ENCODE data around the gene FCRL2. TPM values are rescaled to one million over a fixed set of nuclear protein-coding genes. Genes with fewer than 3 reads are reported as not detected.

The FCRL2 gene
- total RNA-seq, 2 experiments from 2014 or later = 0.11 to 0.20 TPM

DNA sequence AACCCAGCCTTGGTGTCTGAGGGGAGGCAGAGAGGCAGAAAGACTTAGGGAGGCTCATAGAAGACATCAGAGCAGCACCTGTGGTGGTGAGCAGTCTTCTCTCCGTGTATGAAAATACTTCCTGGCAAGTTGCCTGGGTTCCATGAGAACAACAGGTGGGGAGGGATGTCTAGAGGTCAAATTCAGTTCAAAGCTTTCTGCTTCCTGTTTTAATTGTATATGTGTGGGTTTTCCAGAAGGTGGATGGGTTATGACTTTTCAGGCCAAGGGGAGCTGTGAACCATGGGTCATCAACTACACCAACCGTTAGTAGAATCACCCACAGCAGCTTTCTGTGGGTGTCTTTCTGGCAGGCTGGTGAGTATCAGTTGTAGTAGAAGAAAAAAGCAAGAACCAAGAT is 4.1 kb upstream of the FCRL2 start:
- Histone ChIP-seq H3K27me3 (ENCODE audit: control insufficient read depth in 1 of 2, insufficient read depth in 2 of 2, low read length in 2 of 2) (no peaks in the 10 kb centered on the region), H3K9me3 (ENCODE audit: control insufficient read depth in 1 of 2, insufficient read depth in 1 of 2, low read length in 2 of 2) (no peaks in the 10 kb centered on the region), H3K4me3 (ENCODE audit: low read length) (no peak overlapping the region), H3K4me1 (ENCODE audit: insufficient read depth, low read length) (no peaks in the 10 kb centered on the region), H3K36me3 (ENCODE audit: insufficient read depth, low read length) (no peaks in the 10 kb centered on the region), H3K27ac (ENCODE audit: low read depth in 1 of 2, low read length in 2 of 2) (no peak overlapping the region)
- Mint-ChIP-seq H3K4me3 (no peak overlapping the region), H3K4me1 (ENCODE audit: low read depth) (no peaks in the 10 kb centered on the region), H3K9me3 (no peaks in the 10 kb centered on the region), H3K36me3 (ENCODE audit: low read depth) (no peaks in the 10 kb centered on the region), H3K27me3 (peaks cover 14% of the 10 kb centered on the region), H3K27ac (no peak overlapping the region)
- ChIA-PET POLR2A (no interaction called here), CTCF (no interaction called here)
- ATAC-seq (ENCODE audit: poor library complexity) (no peak), DNase-seq (no peak)
- TF ChIP-seq, protein P1, sequence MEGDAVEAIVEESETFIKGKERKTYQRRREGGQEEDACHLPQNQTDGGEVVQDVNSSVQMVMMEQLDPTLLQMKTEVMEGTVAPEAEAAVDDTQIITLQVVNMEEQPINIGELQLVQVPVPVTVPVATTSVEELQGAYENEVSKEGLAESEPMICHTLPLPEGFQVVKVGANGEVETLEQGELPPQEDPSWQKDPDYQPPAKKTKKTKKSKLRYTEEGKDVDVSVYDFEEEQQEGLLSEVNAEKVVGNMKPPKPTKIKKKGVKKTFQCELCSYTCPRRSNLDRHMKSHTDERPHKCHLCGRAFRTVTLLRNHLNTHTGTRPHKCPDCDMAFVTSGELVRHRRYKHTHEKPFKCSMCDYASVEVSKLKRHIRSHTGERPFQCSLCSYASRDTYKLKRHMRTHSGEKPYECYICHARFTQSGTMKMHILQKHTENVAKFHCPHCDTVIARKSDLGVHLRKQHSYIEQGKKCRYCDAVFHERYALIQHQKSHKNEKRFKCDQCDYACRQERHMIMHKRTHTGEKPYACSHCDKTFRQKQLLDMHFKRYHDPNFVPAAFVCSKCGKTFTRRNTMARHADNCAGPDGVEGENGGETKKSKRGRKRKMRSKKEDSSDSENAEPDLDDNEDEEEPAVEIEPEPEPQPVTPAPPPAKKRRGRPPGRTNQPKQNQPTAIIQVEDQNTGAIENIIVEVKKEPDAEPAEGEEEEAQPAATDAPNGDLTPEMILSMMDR (IDR thresholded peaks at IDR 0.05) = no peak
- intact Hi-C loops (cut with DNase I, micrococcal nuclease) = no loop called here

DNA sequence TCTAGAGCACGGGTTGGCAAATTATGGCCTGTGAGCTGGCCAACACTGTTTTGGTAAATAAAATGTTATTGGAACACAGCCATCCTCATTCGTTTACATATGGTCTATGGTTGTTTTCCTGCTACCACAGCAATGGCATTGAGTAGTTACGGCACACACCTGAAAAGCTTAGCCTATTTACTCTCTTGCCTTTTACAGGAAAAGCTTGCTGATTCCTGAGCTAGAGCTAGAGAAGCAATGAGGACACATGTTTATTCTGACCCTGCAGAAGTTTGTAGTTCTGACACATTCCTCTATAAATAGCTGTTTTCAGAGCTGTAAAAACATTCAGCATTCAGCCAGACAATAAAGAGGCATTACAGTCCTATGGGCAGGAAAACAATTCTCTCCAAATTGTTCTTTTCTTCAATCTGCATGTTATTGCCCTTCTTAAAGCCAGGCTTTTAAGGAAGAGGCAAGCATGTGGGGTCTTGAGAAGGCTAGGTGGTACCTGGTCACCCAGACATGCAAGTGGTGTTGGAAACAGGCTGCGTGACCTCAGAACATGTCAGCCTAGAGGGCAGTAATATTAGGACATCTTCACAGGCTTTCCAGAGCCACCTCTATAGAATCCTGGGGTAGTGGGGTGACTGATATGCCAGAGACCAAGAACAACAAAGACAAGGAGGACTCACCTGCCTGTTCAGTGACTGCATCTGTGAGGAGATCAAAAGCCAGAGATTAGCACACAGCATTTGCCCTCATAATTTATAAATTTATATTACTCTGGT is 1.6 kb downstream of the FCRL2 start:
- no peaks in the 10 kb centered on the region for H3K4me1 ChIP-seq (ENCODE audit: insufficient read depth, low read length)

DNA sequence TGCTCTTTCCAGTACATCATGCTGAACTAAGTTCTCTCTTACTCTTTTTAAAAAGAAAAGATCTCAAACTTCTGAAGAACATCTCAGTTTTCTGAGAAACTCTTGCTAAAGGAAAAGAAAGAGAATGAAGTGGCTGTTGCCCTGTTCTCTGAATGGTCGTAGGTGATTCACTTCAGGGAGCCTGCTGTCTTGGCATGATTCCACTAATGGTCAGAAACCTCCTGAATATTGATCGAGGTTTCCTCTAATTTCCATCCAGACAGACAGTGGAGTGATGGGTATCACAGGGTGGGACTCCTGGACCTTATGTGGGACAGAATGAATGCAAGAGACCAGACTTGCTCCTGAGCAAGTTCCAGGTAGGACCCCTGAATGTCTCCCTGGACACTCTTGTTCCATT is 2.5 kb downstream of the FCRL2 start:
- no peaks in the 10 kb centered on the region for H3K36me3 Mint-ChIP-seq (ENCODE audit: low read depth)
- H3K9me3 Mint-ChIP-seq = no peaks in the 10 kb centered on the region
- H3K27me3 Mint-ChIP-seq = peaks cover 9% of the 10 kb centered on the region
- Histone ChIP-seq H3K27ac (ENCODE audit: low read depth in 1 of 2, low read length in 2 of 2) (no peak overlapping the region), H3K4me1 (ENCODE audit: insufficient read depth, low read length) (no peaks in the 10 kb centered on the region), H3K9me3 (ENCODE audit: control insufficient read depth in 1 of 2, insufficient read depth in 1 of 2, low read length in 2 of 2) (no peaks in the 10 kb centered on the region), H3K27me3 (ENCODE audit: control insufficient read depth in 1 of 2, insufficient read depth in 2 of 2, low read length in 2 of 2) (no peaks in the 10 kb centered on the region), H3K36me3 (ENCODE audit: insufficient read depth, low read length) (no peaks in the 10 kb centered on the region), H3K4me3 (ENCODE audit: low read length) (no peak overlapping the region)
- intact Hi-C loops (cut with DNase I, micrococcal nuclease) = no loop called here
- H3K27ac Mint-ChIP-seq = no peak overlapping the region
- ChIA-PET POLR2A (no interaction called here), CTCF (no interaction called here)
- DNase-seq (no peak), ATAC-seq (ENCODE audit: poor library complexity) (no peak)
- H3K4me1 Mint-ChIP-seq (ENCODE audit: low read depth) = peaks cover 7% of the 10 kb centered on the region
- TF ChIP-seq, protein P1 (IDR thresholded peaks at IDR 0.05) = no peak
- no peak overlapping the region for H3K4me3 Mint-ChIP-seq

More for the DNA sequence above, 1.6 kb downstream of the FCRL2 start:
- Histone ChIP-seq H3K9me3 (ENCODE audit: control insufficient read depth in 1 of 2, insufficient read depth in 1 of 2, low read length in 2 of 2) (no peaks in the 10 kb centered on the region), H3K4me3 (ENCODE audit: low read length) (no peak overlapping the region), H3K36me3 (ENCODE audit: insufficient read depth, low read length) (no peaks in the 10 kb centered on the region), H3K27ac (ENCODE audit: low read depth in 1 of 2, low read length in 2 of 2) (no peak overlapping the region), H3K27me3 (ENCODE audit: control insufficient read depth in 1 of 2, insufficient read depth in 2 of 2, low read length in 2 of 2) (no peaks in the 10 kb centered on the region)
- Mint-ChIP-seq H3K36me3 (ENCODE audit: low read depth) (no peaks in the 10 kb centered on the region), H3K9me3 (no peaks in the 10 kb centered on the region), H3K4me1 (ENCODE audit: low read depth) (peaks cover 7% of the 10 kb centered on the region), H3K27me3 (peaks cover 9% of the 10 kb centered on the region), H3K27ac (no peak overlapping the region), H3K4me3 (no peak overlapping the region)
- POLR2A ChIA-PET = no interaction called here
- intact Hi-C loops (cut with DNase I, micrococcal nuclease) = no loop called here
- CTCF ChIA-PET = no interaction called here
- TF ChIP-seq, protein P1 (IDR thresholded peaks at IDR 0.05) = no peak
- DNase-seq = no peak
- ATAC-seq (ENCODE audit: poor library complexity) = no peak
